Measurements from ENCODE around the gene IGFBP1.

Gene IGFBP1

DNA sequence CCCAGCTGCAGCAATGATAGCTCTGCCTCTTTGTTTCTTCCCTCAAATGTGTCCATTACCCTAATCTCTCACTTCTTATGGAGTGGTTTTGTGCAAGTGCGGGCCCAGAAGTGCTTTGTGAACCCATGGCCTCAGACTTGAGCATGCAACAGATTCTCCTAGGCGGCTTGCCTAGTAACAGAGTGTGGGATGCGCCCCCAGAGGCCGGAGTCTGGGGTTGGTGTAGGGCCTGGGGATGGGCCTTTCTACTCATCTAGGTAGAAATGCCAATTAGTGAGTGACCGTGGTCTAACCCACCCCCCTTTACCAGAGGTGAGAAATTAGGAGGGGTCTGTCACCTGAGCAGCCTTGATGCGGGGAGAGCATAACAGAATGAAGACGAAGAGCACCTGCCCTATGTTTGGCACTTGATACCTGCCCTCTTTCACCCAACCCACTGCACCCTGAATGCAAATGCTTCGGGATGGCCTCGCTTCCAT is 7.0 kb upstream of the IGFBP1 start:
- DNase-seq (ENCODE audit: low spot score), result no peak

GRCh38 chr7:45881759-45882464 is 6.4 kb upstream of the IGFBP1 start:
- DNase-seq (ENCODE audit: low spot score), result peak; percentile 58

- no peak for DNase-seq (ENCODE audit: low spot score)
These were observed 5.8 kb upstream of the IGFBP1 start for GRCh38 chr7:45882465-45882810.

- DNase-seq (ENCODE audit: low spot score), result no peak
These were observed 4.2 kb upstream of the IGFBP1 start for GRCh38 chr7:45884136-45884535.

DNA sequence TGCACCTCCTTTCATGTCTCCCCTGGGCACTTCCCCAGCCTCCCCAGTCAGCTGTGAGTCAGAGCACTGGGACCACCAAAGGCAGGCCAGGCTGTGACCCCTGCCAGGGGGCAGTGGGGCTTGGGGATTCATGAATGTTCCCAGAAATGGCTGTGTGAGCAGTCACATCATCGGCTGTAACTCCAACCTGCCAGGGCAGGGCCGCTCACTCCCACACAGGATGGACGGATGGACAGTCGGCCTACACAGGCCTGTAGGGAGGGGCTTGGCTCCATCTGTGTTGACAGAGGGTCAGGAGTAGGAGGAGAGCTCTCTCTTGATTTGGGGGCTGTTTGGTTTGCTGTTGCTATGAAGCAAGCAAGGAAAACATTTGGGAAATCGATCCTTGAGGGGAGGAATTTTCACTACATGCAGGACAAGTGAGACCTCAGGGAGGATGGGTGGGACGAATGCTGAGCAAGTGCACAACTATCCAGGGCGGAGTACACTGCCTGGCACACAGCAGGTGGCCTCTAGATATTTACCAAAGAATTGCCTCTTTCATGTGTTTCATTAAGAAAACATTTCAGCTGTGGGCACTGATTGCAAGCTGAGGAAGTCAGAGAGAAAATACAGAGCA is 2.9 kb upstream of the IGFBP1 start:
- DNase-seq (ENCODE audit: low spot score), result no peak

- DNase-seq (ENCODE audit: low spot score), result no peak
These were observed 1.2 kb upstream of the IGFBP1 start for GRCh38 chr7:45886931-45887667.

- no peak for DNase-seq (ENCODE audit: low spot score)
These were observed 692 bp downstream of the IGFBP1 start for GRCh38 chr7:45888993-45889366.

- no peak for DNase-seq (ENCODE audit: low spot score)
These were observed 1.2 kb downstream of the IGFBP1 start for GRCh38 chr7:45889367-45890067.

DNA sequence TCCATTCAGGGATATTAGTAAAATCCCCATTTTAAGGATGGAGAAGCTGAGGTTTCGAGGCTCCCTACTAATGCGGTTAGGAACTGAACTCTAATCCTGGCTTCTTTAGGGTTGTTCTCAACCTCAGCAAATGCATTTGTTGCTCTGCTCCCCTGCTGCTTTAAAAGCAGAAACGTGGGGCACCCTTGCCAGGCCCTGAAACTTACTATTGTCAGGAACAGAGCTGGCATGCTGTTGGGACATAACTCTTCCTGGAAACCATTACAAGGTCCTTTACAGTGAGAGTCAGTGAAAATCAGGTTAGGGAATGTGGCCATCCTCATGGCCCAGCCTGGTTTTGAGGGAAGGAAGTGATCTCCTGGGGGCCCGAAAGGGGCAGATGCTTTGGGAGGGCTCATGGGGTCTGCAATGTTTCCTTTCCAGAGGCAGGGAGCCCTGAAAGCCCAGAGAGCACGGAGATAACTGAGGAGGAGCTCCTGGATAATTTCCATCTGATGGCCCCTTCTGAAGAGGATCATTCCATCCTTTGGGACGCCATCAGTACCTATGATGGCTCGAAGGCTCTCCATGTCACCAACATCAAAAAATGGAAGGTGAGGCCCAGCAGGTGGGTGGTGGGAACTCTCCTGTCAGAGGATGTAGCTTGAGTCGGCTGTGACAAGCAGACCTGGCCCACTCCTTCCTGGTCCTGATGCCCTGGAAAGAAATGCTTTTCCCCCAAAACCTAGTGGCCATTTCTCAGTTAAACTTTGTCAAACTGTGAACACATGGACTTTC is 2.0 kb downstream of the IGFBP1 start:
- no peak for DNase-seq (ENCODE audit: low spot score)

DNA sequence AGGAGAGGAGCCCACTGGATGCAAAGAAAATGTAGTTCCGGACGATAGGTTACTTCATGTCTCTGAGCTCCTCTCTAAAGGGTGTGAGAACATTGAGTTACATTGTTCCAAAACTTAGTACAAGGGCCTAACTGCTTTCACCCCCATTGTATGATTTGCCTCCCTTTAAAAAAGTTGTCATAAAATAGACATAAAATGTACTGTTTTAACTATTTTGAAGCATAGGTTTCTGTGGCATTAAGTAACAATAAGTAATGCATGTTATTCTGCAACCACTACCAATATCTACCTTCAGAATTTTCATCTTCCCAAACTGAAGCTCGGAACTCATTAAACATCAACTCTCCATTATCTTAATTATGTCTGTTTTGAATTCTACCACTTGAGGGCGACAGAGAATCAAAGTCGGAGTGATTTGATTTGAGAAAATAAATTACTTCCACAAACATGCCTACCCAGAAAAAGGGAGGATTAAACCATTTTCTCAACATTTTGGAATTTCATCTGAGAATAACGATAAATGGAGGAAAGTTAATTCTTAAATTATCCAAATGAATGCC is 2.7 kb downstream of the IGFBP1 start:
- DNase-seq (ENCODE audit: low spot score), result no peak

- DNase-seq (ENCODE audit: low spot score), result no peak
These were observed 3.4 kb downstream of the IGFBP1 start for GRCh38 chr7:45891462-45892402.

GRCh38 chr7:45892407-45893035 is 4.2 kb downstream of the IGFBP1 start:
- DNase-seq (ENCODE audit: low spot score), result no peak

GRCh38 chr7:45893374-45893995 is 5.2 kb downstream of the IGFBP1 start:
- no peak for DNase-seq (ENCODE audit: low spot score)

DNA sequence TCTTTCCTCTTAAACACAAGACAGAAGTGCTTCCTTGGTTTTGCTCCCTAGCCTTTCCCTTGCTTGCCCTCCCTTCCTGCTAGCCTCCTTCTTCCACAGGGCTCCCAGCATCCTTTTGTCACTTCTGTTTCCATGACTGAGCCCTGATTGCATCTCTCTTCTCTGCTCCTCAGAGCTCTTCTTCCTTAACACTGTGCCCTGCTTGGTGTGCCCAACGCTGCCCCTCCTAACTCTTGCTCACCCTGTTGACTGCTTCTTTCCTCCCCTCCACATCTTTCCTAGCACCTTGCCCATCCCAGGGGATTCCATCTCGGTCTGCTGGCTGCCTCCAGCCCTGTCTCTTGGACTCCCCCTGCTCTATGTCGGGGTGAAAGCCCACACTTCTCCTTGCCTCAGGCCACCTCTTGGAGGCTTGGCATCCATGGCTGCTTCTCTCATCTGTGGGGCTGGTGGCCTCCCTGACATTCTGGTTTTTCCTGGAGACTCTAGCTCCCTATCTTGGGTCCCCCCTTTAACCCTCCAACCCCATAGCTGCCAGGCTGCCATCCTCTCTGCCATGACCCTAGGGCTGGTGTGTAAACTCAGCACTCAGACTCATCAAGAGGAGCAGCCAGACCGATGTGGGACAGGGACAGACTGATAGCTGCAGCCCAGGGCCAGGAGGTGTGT is 5.8 kb downstream of the IGFBP1 start:
- DNase-seq (ENCODE audit: low spot score), result no peak

GRCh38 chr7:45894665-45895062 is 6.4 kb downstream of the IGFBP1 start:
- DNase-seq (ENCODE audit: low spot score), result no peak

GRCh38 chr7:45897042-45897690 is 8.9 kb downstream of the IGFBP1 start:
- DNase-seq (ENCODE audit: low spot score), result no peak

GRCh38 chr7:45898222-45898621 is 9.9 kb downstream of the IGFBP1 start:
- DNase-seq (ENCODE audit: low spot score), result no peak

DNA sequence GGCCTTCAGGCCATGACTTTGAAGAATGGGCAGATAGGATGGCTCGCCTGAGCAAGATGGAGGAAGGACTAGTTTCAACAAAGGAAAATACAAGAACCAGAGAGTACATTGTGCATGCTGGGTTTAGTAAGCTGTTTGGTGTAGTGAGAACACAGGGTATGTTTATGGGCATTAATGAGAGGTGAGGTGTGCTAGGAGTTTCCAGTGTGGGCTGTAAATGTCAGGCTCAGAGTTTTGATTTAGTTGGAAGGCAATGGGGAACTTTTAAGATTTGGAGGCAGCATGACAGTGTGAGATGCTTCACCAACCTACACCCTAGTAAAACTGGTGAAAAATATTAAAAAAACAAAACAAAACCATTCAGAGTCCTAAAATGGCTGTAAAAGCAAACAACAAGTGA is 13.3 kb downstream of the IGFBP1 start:
- no peak for DNase-seq (ENCODE audit: low spot score)
